Liver (tissue), 9 donors: ENCODE data around the gene FBXO34. TPM values are rescaled to one million over a fixed set of nuclear protein-coding genes. Genes with fewer than 3 reads are reported as not detected.

ENCODE experiments used
- DNase-seq: peaks from one replicate; pipeline ENCODE4 v3.0.0-alpha.2; 2017; ENCODE audit warnings: low spot score
- H3K27ac ChIP-seq, 2 donors: one replicate each; pipeline ENCODE4 v1.7.0; 2013; ENCODE audit warnings: inconsistent platforms in 2 of 2, low read length in 2 of 2, control low read depth in 1 of 2, low read depth in 1 of 2, mild to moderate bottlenecking in 1 of 2
- H3K27me3 ChIP-seq, 4 donors: one replicate each; pipeline versions ENCODE4 v1.6.1 to v1.7.0; 2013; ENCODE audit warnings: low read length in 3 of 4, inconsistent platforms in 1 of 4, mild to moderate bottlenecking in 1 of 4, moderate library complexity in 1 of 4; ENCODE audit not compliant: control insufficient read depth in 4 of 4, insufficient read depth in 4 of 4
- H3K36me3 ChIP-seq, 4 donors: one replicate each; pipeline versions ENCODE4 v1.6.1 to v1.7.0; 2013; ENCODE audit warnings: low read length in 3 of 4, mild to moderate bottlenecking in 3 of 4, low read depth in 1 of 4, moderate library complexity in 1 of 4; ENCODE audit not compliant: control insufficient read depth in 4 of 4, insufficient read depth in 3 of 4
- H3K4me1 ChIP-seq, 4 donors: one replicate each; pipeline versions ENCODE4 v1.6.1 to v1.7.0; 2013; ENCODE audit warnings: low read length in 3 of 4, mild to moderate bottlenecking in 3 of 4, moderate library complexity in 1 of 4; ENCODE audit not compliant: control insufficient read depth in 4 of 4, insufficient read depth in 4 of 4
- H3K4me3 ChIP-seq, 3 donors: one replicate each; pipeline versions ENCODE4 v1.6.1 to v1.7.0; 2013; ENCODE audit warnings: low read length in 3 of 3, control low read depth in 1 of 3, low read depth in 1 of 3, mild to moderate bottlenecking in 1 of 3
- H3K9ac ChIP-seq, 2 donors: one replicate each; pipeline ENCODE4 v1.7.0; 2013; ENCODE audit warnings: low read length in 2 of 2, mild to moderate bottlenecking in 2 of 2, moderate library complexity in 2 of 2, control low read depth in 1 of 2, low read depth in 1 of 2
- H3K9me3 ChIP-seq, 4 donors: one replicate each; pipeline versions ENCODE4 v1.6.1 to v1.7.0; 2013; ENCODE audit warnings: low read length in 3 of 4; ENCODE audit not compliant: control insufficient read depth in 4 of 4
- CTCF ChIP-seq: fragments of 150-350 bp; IDR thresholded peaks from 2 replicates; pipeline ENCODE4 v1.5.1; 2017; ENCODE audit warnings: improper control_type of control experiment, low read depth, low read length; ENCODE audit not compliant: missing input control
- FOXA1 ChIP-seq: IDR thresholded peaks from 2 replicates; pipeline ENCODE4 v1.6.1; 2016; ENCODE audit warnings: antibody characterized with exemption
- FOXA2 ChIP-seq: IDR thresholded peaks from 2 replicates; pipeline ENCODE4 v1.6.1; 2016; ENCODE audit warnings: antibody characterized with exemption
- GABPA ChIP-seq, 2 donors: IDR thresholded peaks in 1 of 2; conservative IDR thresholded peaks in 1 of 2; 2 replicates each; pipeline ENCODE4 v1.6.1; 2016; ENCODE audit warnings: antibody characterized with exemption in 2 of 2, mild to moderate bottlenecking in 1 of 2, moderate library complexity in 1 of 2
- HNF4G ChIP-seq: IDR thresholded peaks from 2 replicates; pipeline ENCODE4 v1.6.1; 2016; ENCODE audit warnings: antibody characterized with exemption
- JUND ChIP-seq, 2 donors: IDR thresholded peaks; 2 replicates each; pipeline ENCODE4 v1.6.1; 2016; ENCODE audit warnings: antibody characterized with exemption in 2 of 2
- NR2F2 ChIP-seq: IDR thresholded peaks from 2 replicates; pipeline ENCODE4 v1.6.1; 2016; ENCODE audit warnings: antibody characterized with exemption
- RAD21 ChIP-seq, 2 donors: IDR thresholded peaks; 2 replicates each; pipeline ENCODE4 v1.6.1; 2016; ENCODE audit warnings: antibody characterized with exemption in 2 of 2, mild to moderate bottlenecking in 2 of 2
- REST ChIP-seq: IDR thresholded peaks from 2 replicates; pipeline ENCODE4 v1.6.1; 2016; ENCODE audit warnings: antibody characterized with exemption, mild to moderate bottlenecking
- RXRA ChIP-seq, 2 donors: IDR thresholded peaks; 2 replicates each; pipeline ENCODE4 v1.6.1; 2017 to 2018; ENCODE audit warnings: antibody characterized with exemption in 2 of 2, mild to moderate bottlenecking in 1 of 2
- SP1 ChIP-seq: IDR thresholded peaks from 2 replicates; pipeline ENCODE4 v1.6.1; 2018; ENCODE audit warnings: antibody characterized with exemption, mild to moderate bottlenecking
- YY1 ChIP-seq: IDR thresholded peaks from 2 replicates; pipeline ENCODE4 v1.6.1; 2016; ENCODE audit warnings: antibody characterized with exemption, mild to moderate bottlenecking
- ZBTB33 ChIP-seq: IDR thresholded peaks from 2 replicates; pipeline ENCODE4 v1.6.1; 2016; ENCODE audit warnings: antibody characterized with exemption
- WGBS: extraction: QIAGEN DNeasy Blood & Tissue Kit; methylation state at CpG from one replicate; pipeline ENCODE4 v1.1.7; 2013; 5-methylcytosine and 5-hydroxymethylcytosine counted together
- polyA plus RNA-seq, 2 donors: library from polyadenylated mRNA; stranded (reverse) in 1 of 2; unstranded in 1 of 2; fragments of 200-250 nt in 1 of 2; fragments of >200 nt in 1 of 2; fragmentation: Nextera tagmentation in 1 of 2; extraction: Ambion mirVana in 1 of 2; gene quantifications; one replicate each; pipeline versions ENCODE4 v1.2.1 to v1.2.3, GENCODE V29; 2013 to 2015
- total RNA-seq, 2 donors: library from RNA; depleted of rRNA; stranded (reverse); fragments of >200 nt; gene quantifications; one replicate each; pipeline ENCODE4 v1.2.3, GENCODE V29; 2014
- donor health status: healthy.
- donor health status: healthy.
- donor health status: healthy.
- donor health status: healthy.
- donor health status: healthy.

FBXO34 gene
- total and polyA plus RNA-seq, 4 donors: 4.2 to 25.8 (median 10.1) TPM

GRCh38 chr14:55359307-55359706 lies 88.1 kb downstream of the FBXO34 start:
- TF ChIP-seq CTCF (no peak), ZBTB33 (no peak), RAD21 (IDR thresholded peaks at IDR 0.05) (no peak), JUND (IDR thresholded peaks at IDR 0.05) (no peak), FOXA2 (no peak), YY1 (no peak), SP1 (no peak)
- Histone ChIP-seq H3K9me3 (no peaks in the 10 kb centered on the region), H3K4me1 (peaks cover 0 to 4% (median 2%) of the 10 kb centered on the region in 4 donors), H3K36me3 (no peaks in the 10 kb centered on the region), H3K27ac (no peak overlapping the region), H3K27me3 (no peaks in the 10 kb centered on the region), H3K4me3 (no peak overlapping the region), H3K9ac (no peak overlapping the region)
- WGBS: 93% methylated on average over 4 of the region's 4 CpGs
- no peak for DNase-seq

- DNase-seq: no peak
- Histone ChIP-seq H3K9me3 (no peaks in the 10 kb centered on the region), H3K4me3 (no peak overlapping the region), H3K4me1 (peaks cover 0 to 4% (median 2%) of the 10 kb centered on the region in 4 donors), H3K27me3 (no peaks in the 10 kb centered on the region), H3K9ac (no peak overlapping the region), H3K27ac (no peak overlapping the region), H3K36me3 (peaks cover 0 to 2% (median 1%) of the 10 kb centered on the region in 4 donors)
- WGBS: 98% methylated on average over 2 of the region's 2 CpGs
- TF ChIP-seq CTCF: no peak
- no peak for TF ChIP-seq ZBTB33
- TF ChIP-seq HNF4G: no peak
- no peak for TF ChIP-seq RXRA (IDR thresholded peaks at IDR 0.05)
- no peak for TF ChIP-seq GABPA (IDR thresholded peaks at IDR 0.05 in 1 of 2, conservative IDR thresholded peaks at IDR 0.05 in 1 of 2)
- TF ChIP-seq FOXA1: no peak
- no peak for TF ChIP-seq REST
- no peak for TF ChIP-seq NR2F2
- no peak for TF ChIP-seq JUND (IDR thresholded peaks at IDR 0.05)
- no peak for TF ChIP-seq RAD21 (IDR thresholded peaks at IDR 0.05)
Measured at GRCh38 chr14:55361190-55361589, 90.0 kb downstream of the FBXO34 start.
